HL-60/S4 (cell line): Measurements from ENCODE around the gene CACNA2D1.

ENCODE experiments used
- in situ Hi-C: fragments of 300-500 bp; cut with MboI; formaldehyde crosslinking; loops from 2 replicates; pipeline ENCODE4 v1.14.3; 2022; ENCODE audit warnings: low sequenced_read_pairs

CACNA2D1 gene

GRCh38 chr7:82012453-82012852 lies 431.1 kb downstream of the CACNA2D1 start:
- in situ Hi-C loops, result no loop called here

DNA sequence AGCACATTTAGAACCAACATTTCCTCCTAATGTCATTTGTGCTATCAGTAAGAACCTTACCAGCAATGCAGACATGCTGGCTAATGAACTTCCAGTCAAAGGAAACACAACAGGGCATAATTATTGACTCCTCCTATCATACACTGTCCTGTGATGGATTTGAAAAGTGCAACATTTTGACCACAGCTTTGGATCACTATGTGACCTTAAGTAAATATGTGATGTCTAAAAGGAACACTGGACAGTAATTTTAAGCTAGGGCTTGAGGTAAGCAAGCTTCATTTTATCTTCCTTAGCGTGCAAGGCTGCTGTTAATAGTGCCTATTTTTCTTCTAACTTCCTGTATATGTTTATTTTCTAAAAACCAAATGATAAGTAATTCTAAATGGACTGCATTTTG lies 433.2 kb downstream of the CACNA2D1 start:
- in situ Hi-C loops, result no loop called here

DNA sequence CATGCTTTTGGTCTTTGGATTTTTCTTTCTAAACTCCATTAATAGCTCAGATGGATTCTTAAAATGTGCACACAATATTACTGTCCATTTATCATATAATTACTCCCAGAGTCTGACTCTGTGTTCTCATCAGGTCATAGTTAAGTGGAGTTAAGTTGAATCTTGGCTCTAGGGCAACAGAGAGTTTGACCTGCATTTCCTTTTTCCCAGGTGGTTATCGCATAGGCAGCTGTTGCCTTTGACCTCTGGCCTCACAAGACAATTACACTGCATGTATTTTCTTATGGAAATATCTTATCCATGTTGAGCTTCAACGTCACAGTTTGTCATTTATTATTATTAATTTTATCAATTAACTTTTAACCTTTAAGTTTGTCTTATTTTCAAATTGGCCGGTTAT lies 436.3 kb downstream of the CACNA2D1 start:
- in situ Hi-C loops, result no loop called here

- in situ Hi-C loops, result no loop called here
Measured at GRCh38 chr7:82005056-82005455, 438.5 kb downstream of the CACNA2D1 start.

DNA sequence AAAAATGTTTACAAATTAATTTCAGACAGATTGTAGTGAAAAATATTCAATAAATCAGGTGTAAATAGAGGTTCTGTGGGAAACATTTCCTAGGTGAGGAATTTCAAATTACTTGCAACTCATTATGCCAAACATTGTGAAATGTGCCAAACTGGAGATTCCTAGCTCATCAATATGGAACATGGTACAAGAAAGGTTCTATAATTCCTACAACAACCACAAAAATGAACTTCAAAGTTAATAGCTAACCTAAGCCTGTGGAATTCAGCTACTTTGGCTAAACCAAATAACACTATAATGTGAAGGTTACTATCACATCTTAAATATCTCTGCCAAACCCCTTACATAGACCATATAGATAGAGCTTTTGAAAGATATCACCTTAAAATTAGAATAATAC lies 450.4 kb downstream of the CACNA2D1 start:
- in situ Hi-C loops, result no loop called here

DNA sequence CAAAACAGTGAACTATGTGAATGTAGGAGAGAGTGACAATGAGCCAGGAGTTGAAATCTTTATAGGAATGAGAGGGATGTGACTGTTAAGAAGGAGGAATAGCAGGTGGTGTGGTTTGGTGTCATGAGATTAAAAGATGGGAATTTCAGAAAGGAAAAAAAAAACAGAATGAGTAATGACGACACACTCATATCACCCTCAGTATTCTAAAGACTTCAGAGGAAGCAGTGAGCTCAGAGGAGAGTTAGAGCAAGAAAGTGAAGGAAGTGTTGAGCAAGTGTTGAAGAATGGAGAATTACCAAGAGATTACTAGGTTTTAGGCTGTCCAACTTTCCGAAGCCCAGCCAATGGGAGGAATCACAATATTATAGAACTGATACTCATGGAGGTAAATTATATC lies 453.2 kb downstream of the CACNA2D1 start:
- in situ Hi-C loops, result no loop called here

- in situ Hi-C loops, result no loop called here
Measured at GRCh38 chr7:81986723-81987470, 456.7 kb downstream of the CACNA2D1 start.

DNA sequence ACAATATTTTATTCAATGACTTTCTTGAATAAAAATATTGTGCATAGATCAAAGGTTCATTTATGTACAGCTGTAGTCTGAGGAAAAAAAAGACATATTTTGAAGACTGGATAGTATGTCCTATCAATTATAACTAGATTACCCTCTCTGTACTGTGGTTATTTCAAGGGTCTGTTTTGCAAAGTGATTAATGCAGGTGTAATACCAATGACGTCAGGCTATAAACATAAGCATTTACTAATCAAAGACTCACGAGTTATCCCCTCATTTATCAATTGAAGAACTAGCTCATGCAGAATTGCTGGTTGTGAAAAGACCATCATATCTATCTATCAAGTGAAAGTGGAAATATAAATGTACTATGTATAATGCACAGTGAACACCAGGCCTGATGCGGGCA lies 460.2 kb downstream of the CACNA2D1 start:
- in situ Hi-C loops, result no loop called here

DNA sequence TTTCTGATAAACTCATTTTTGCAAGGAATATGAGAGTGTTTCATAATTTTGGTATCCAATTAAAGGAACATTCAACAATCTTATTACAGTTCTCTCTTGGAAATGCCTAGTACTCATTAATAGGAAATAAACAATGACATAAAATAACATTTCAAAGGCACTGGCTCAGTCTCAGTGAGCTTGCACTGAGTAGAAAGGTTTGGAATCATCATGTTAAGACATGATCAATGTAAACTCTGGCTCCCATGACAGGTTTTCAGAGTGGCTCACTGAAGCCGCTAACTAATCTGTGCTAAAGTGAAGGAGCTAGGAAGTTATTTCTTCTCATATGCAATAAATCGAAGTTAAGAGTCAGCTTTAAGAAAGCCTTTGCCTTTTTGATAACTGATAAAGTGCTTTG lies 470.5 kb downstream of the CACNA2D1 start:
- in situ Hi-C loops, result no loop called here

DNA sequence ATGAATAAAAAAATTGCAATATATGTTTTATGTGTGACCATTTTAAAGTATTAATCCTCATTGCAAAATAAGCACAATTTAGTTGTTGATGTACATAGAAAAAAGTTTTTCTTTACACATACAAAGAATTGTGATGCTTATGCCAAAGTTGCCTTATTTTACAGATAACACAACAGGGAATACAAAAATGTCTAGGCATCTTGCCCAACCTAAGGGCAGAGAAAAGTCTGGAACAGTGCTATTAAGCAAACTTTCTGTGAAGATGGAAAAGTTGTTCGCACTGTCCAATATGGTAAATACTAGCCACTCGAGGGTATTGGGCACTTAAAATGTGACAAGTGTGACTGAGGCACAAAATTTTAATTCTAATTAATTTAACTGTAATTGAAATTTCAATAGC lies 483.6 kb downstream of the CACNA2D1 start:
- in situ Hi-C loops, result no loop called here

GRCh38 chr7:81957517-81957916 lies 486.1 kb downstream of the CACNA2D1 start:
- in situ Hi-C loops, result loop anchor here (10.0 kb wide), 1 partner anchor 453 kb away; no protein-coding TSS in a partner anchor

DNA sequence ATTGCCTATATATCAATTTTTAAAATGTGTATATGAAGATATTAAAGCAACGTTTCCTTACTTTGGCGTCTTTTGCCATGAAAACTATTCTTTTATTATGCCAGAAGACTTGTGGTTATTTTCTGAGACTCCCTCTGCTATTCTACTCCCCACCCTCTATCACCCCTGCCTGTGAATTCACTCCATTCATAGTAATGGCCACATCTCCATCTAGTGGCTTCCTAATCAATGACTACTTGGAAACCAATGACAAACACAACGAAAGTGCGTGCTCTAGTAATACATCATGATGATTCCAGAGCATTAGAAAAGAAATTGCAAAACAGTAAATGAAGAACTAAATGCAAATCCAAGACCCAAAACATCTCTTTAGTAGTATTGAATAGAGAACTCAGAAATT lies 487.1 kb downstream of the CACNA2D1 start:
- in situ Hi-C loops, result loop anchor here (10.0 kb wide), 1 partner anchor 452 kb away; no protein-coding TSS in a partner anchor

DNA sequence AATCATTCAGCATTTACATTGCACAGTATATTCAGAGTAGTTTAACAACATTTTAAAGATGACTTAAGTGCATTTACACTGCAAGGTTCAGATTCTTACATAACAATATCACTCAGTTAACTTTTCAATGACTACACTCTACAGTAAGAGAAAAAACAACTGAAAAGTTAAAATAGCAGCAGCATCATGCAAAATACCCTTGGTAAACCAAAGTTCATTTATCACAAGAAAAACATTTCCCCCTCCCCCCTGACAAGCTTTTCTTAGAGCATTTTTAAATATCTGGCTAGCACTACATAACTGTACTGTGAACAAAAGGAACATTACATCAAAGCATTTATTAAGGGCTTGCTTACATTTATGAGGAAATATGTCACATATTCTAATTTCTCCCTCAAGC lies 494.3 kb downstream of the CACNA2D1 start:
- in situ Hi-C loops, result no loop called here

DNA sequence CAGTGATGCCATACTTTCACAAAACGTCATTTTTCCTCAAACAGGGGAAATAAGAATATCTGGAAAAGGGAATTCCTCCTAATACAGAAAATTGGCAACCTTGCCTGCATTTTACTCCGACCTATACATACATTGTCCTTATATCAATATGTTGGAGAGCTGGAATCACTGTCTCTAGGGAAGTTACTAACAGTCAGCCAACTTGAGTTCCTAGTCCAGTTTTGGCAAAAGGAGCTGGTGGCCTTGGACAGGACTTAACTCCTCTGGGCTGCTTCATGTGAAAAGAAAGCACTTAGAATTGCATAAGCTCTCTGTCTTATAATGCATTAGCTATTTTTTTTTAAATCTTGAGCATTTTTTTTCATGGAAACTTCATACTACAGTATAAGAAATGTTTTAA lies 499.5 kb downstream of the CACNA2D1 start:
- in situ Hi-C loops, result no loop called here

- in situ Hi-C loops, result no loop called here
Measured at GRCh38 chr7:81937091-81937490, 506.5 kb downstream of the CACNA2D1 start.

GRCh38 chr7:81934596-81935301 lies 508.8 kb downstream of the CACNA2D1 start:
- in situ Hi-C loops, result no loop called here

DNA sequence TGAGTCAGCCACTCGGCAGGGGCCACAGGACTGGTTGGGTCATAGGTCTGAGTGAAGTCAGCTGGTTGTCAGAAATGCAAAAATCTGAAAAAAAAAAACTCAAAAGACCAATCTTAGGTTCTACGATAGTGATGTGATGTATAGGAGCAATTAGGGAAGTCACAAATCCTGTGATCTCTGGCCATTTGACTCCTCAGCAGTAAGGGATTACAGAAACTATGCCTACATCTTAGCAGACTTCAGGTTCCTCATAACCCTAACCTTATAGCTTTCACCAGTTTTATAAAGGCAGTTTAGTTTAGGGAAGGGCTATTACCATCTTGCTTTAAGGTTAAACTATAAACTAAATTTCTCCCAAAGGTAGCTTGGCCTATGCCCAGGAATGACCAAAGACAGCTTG lies 510.6 kb downstream of the CACNA2D1 start:
- in situ Hi-C loops, result no loop called here

DNA sequence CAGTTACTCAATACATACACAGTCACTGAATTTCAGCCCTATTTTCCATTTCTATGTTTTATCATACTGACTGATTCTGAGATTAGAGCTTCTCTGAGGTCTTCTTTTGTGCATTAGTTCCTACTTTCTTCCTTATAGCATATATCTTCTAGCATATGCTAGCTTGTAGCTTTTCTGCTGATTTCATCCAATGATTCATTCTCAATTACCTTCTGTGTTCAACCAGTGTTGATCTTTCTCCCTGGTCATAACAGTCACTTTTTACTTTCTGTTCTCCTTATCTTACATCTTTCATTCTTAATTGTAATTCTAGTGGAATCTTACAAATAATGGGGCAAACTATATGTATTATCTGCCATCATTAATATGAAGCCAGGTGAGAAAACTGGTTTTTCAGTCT lies 514.2 kb downstream of the CACNA2D1 start:
- in situ Hi-C loops, result no loop called here

- in situ Hi-C loops, result no loop called here
Measured at GRCh38 chr7:81926154-81926553, 517.4 kb downstream of the CACNA2D1 start.

GRCh38 chr7:81925530-81925929 lies 518.0 kb downstream of the CACNA2D1 start:
- in situ Hi-C loops, result no loop called here

GRCh38 chr7:81924494-81924893 lies 519.1 kb downstream of the CACNA2D1 start:
- in situ Hi-C loops, result no loop called here

GRCh38 chr7:81919494-81919893 lies 524.1 kb downstream of the CACNA2D1 start:
- in situ Hi-C loops, result no loop called here
